IMR-90 (cell line): ENCODE measurements around the gene ZDHHC14. TPM values are rescaled to one million over a fixed set of nuclear protein-coding genes. Genes with fewer than 3 reads are reported as not detected.

Source experiments
- ATAC-seq: fragments of 200-7000 bp; cut with Tn5 transposase; 2 replicates; pipeline ENCODE4 v1.9.1; 2020; ENCODE audit warnings: low read depth, mild to moderate bottlenecking, moderate library complexity
- BruUV-seq: library from RNA; stranded (reverse); fragments of 400-500 nt; replicated peaks from 2 replicates; lab custom pipeline; 2021; lab: Mats Ljungman, UMichigan
- CTCF ChIA-PET: fragments of 300-600 bp; formaldehyde crosslinking; extraction: SDS; loops from one replicate; lab custom pipeline; 2021; ENCODE audit warnings: antibody characterized with exemption; lab: Yijun Ruan, JAX
- POLR2A ChIA-PET: fragments of 300-600 bp; sonication (Branson Sonifier 250); formaldehyde crosslinking; loops from one replicate; lab custom pipeline; 2022; ENCODE audit warnings: antibody characterized with exemption; ENCODE audit not compliant: unreplicated experiment; lab: Charles Lee
- DNase-seq: peaks from one replicate; pipeline ENCODE4 v3.0.0; 2013
- H2AFZ ChIP-seq: replicated peaks from 2 replicates; pipeline ENCODE3; 2013; ENCODE audit warnings: low read length, mild to moderate bottlenecking; ENCODE audit not compliant: poor library complexity
- H2AK5ac ChIP-seq: 2 replicates; pipeline ENCODE4 v1.6.1; 2013; ENCODE audit warnings: low read depth, low read length, inconsistent platforms
- H2AK9ac ChIP-seq: replicated peaks from 2 replicates; pipeline ENCODE3; 2013; ENCODE audit warnings: mild to moderate bottlenecking, low read depth, low read length, moderate library complexity; ENCODE audit not compliant: poor library complexity
- H2BK120ac ChIP-seq: 2 replicates; pipeline ENCODE4 v1.6.1; 2013; ENCODE audit warnings: low read depth, low read length, inconsistent platforms
- H2BK15ac ChIP-seq: 3 replicates; pipeline ENCODE4 v1.6.1; 2013; ENCODE audit warnings: low read depth, low read length, inconsistent platforms
- H2BK20ac ChIP-seq: 2 replicates; pipeline ENCODE4 v1.6.1; 2013; ENCODE audit warnings: low read depth, mild to moderate bottlenecking, inconsistent platforms, low read length, moderate library complexity
- H2BK5ac ChIP-seq: 2 replicates; pipeline ENCODE4 v1.6.1; 2013; ENCODE audit warnings: mild to moderate bottlenecking, low read depth, low read length, inconsistent platforms; ENCODE audit not compliant: poor library complexity, severe bottlenecking
- H3K14ac ChIP-seq: replicated peaks from 2 replicates; pipeline ENCODE4 v1.6.1; 2013; ENCODE audit warnings: low read depth, low read length, inconsistent platforms
- H3K18ac ChIP-seq: 2 replicates; pipeline ENCODE4 v1.6.1; 2013; ENCODE audit warnings: low read depth, low read length, control low read depth
- H3K23ac ChIP-seq: 2 replicates; pipeline ENCODE4 v1.6.1; 2013; ENCODE audit warnings: low read depth, low read length, inconsistent platforms
- H3K27ac ChIP-seq: 2 replicates; pipeline ENCODE4 v1.5.1; 2013; ENCODE audit warnings: mild to moderate bottlenecking, control low read depth, low read length; ENCODE audit not compliant: insufficient read depth
- H3K27me3 ChIP-seq: 2 replicates; pipeline ENCODE4 v1.6.1; 2013; ENCODE audit warnings: low read length; ENCODE audit not compliant: control insufficient read depth, insufficient read depth
- H3K36me3 ChIP-seq: 2 replicates; pipeline ENCODE4 v1.6.1; 2013; ENCODE audit warnings: low read length, mixed read lengths; ENCODE audit not compliant: control insufficient read depth, insufficient read depth
- H3K4ac ChIP-seq: 2 replicates; pipeline ENCODE4 v1.6.1; 2013; ENCODE audit warnings: low read depth, low read length, inconsistent platforms
- H3K4me1 ChIP-seq: 2 replicates; pipeline ENCODE4 v1.6.1; 2013; ENCODE audit warnings: low read length, mixed read lengths; ENCODE audit not compliant: control insufficient read depth, insufficient read depth
- H3K4me2 ChIP-seq: 2 replicates; pipeline ENCODE4 v1.6.1; 2013; ENCODE audit warnings: low read depth, mild to moderate bottlenecking, control low read depth, low read length, moderate library complexity
- H3K4me3 ChIP-seq: 2 replicates; pipeline ENCODE4 v1.5.1; 2013; ENCODE audit warnings: low read depth, mild to moderate bottlenecking, control low read depth, low read length, moderate library complexity; ENCODE audit not compliant: insufficient read depth
- H3K56ac ChIP-seq: 2 replicates; pipeline ENCODE4 v1.6.1; 2013; ENCODE audit warnings: low read length, inconsistent platforms; ENCODE audit not compliant: insufficient read depth; ENCODE audit errors: extremely low read depth
- H3K79me1 ChIP-seq, 2 experiments: 2 replicates each; pipeline ENCODE4 v1.6.1; 2013; ENCODE audit warnings: low read length in 2 of 2, inconsistent platforms in 1 of 2, low read depth in 1 of 2
- H3K9ac ChIP-seq: 2 replicates; pipeline ENCODE4 v1.6.1; 2013; ENCODE audit warnings: low read depth, low read length, control low read depth
- H3K9me1 ChIP-seq: 2 replicates; pipeline ENCODE4 v1.6.1; 2013; ENCODE audit warnings: low read length, inconsistent platforms; ENCODE audit not compliant: insufficient read depth
- H3K9me3 ChIP-seq: 2 replicates; pipeline ENCODE4 v1.6.1; 2013; ENCODE audit warnings: low read length; ENCODE audit not compliant: control insufficient read depth, insufficient read depth
- H4K20me1 ChIP-seq: 2 replicates; pipeline ENCODE4 v1.6.1; 2013; ENCODE audit warnings: low read length, inconsistent platforms; ENCODE audit not compliant: insufficient read depth
- H4K5ac ChIP-seq: 2 replicates; pipeline ENCODE4 v1.6.1; 2013; ENCODE audit warnings: mild to moderate bottlenecking, low read depth, low read length, control low read depth
- H4K8ac ChIP-seq, 2 experiments: 2 replicates each; pipeline ENCODE4 v1.6.1; 2013; ENCODE audit warnings: low read depth in 2 of 2, low read length in 2 of 2, control low read depth in 1 of 2, inconsistent platforms in 1 of 2
- H4K91ac ChIP-seq: 2 replicates; pipeline ENCODE4 v1.6.1; 2013; ENCODE audit warnings: low read depth, low read length, inconsistent platforms; ENCODE audit not compliant: insufficient read depth
- BHLHE40 ChIP-seq: fragments of 150-350 bp; IDR thresholded peaks from 2 replicates; pipeline ENCODE4 v1.6.1; 2016; ENCODE audit warnings: mild to moderate bottlenecking, low read depth, low read length
- CEBPB ChIP-seq: IDR thresholded peaks from 2 replicates; pipeline ENCODE4 v1.6.1; 2012; ENCODE audit warnings: low read depth, low read length, improper control_type of control experiment
- CHD1 ChIP-seq: IDR thresholded peaks from 2 replicates; pipeline ENCODE4 v1.6.1; 2012; ENCODE audit warnings: low read depth, low read length, improper control_type of control experiment
- ELK1 ChIP-seq: fragments of 150-350 bp; IDR thresholded peaks from 2 replicates; pipeline ENCODE4 v1.6.1; 2016; ENCODE audit warnings: low read depth, mild to moderate bottlenecking, low read length, moderate library complexity, borderline replicate concordance
- FOS ChIP-seq: fragments of 150-350 bp; IDR thresholded peaks from 2 replicates; pipeline ENCODE4 v1.6.1; 2016; ENCODE audit warnings: low read depth, low read length
- MXI1 ChIP-seq: IDR thresholded peaks from 2 replicates; pipeline ENCODE4 v1.6.1; 2012; ENCODE audit warnings: low read depth, mild to moderate bottlenecking, low read length, moderate library complexity, borderline replicate concordance
- NFE2L2 ChIP-seq: fragments of 150-350 bp; IDR thresholded peaks from 2 replicates; pipeline ENCODE4 v1.6.1; 2016; ENCODE audit warnings: low read depth, mild to moderate bottlenecking, low read length
- RAD21 ChIP-seq: IDR thresholded peaks from 2 replicates; pipeline ENCODE4 v1.6.1; 2012; ENCODE audit warnings: low read length, improper control_type of control experiment
- USF2 ChIP-seq: fragments of 150-350 bp; IDR thresholded peaks from 2 replicates; pipeline ENCODE4 v1.6.1; 2017; ENCODE audit warnings: mild to moderate bottlenecking, antibody characterized with exemption, low read length, low read depth
- WGBS, 2 experiments: methylation state at CpG; one replicate each; pipeline versions ENCODE4 v1.1.5 to v1.1.7; 2013; ENCODE audit warnings: missing lambda C conversion rate in 2 of 2; ENCODE audit not compliant: insufficient read length in 1 of 2; ENCODE audit errors: extremely low coverage in 2 of 2; 5-methylcytosine and 5-hydroxymethylcytosine counted together
- dilution Hi-C: fragments of 300-500 bp; cut with HindIII; formaldehyde crosslinking; loops from one replicate; pipeline ENCODE4 v1.14.3; 2018; ENCODE audit warnings: low sequenced_read_pairs; ENCODE audit not compliant: unreplicated experiment
- in situ Hi-C: fragments of 300-500 bp; cut with MboI; formaldehyde crosslinking; loops from 3 replicates; pipeline ENCODE4 v1.14.3; 2019; ENCODE audit warnings: low sequenced_read_pairs, inconsistent platforms, mixed read lengths
- intact Hi-C: fragments of 100-400 bp; cut with micrococcal nuclease; formaldehyde crosslinking; loops from 2 replicates; pipeline ENCODE4 v1.10.0; 2022
- polyA plus RNA-seq, 3 experiments: library from polyadenylated mRNA; depleted of rRNA; stranded (reverse); fragments of >200 nt; gene quantifications; 2 replicates each; pipeline ENCODE4 v1.2.3, GENCODE V29; 2012; ENCODE audit warnings: low replicate concordance in 1 of 3
- total RNA-seq: library from RNA; depleted of rRNA; stranded (reverse); fragments of >200 nt; gene quantifications from 2 replicates; pipeline ENCODE4 v1.2.3, GENCODE V29; 2012

Gene ZDHHC14
- total and polyA plus RNA-seq, 2 of the 4 experiments (the other 2 are of a cell fraction), result 0.90 to 2.0 TPM

GRCh38 chr6:157346373-157346772, 34.6 kb upstream of the ZDHHC14 start:
- Histone ChIP-seq H3K9ac (no peak overlapping the region), H3K4me2 (no peak overlapping the region), H3K56ac (no peak overlapping the region), H2BK5ac (no peak overlapping the region), H3K4ac (no peak overlapping the region), H3K9me3 (no peaks in the 10 kb centered on the region), H3K27ac (no peak overlapping the region), H2AK5ac (no peak overlapping the region), H2BK15ac (no peak overlapping the region), H2AFZ (no peak overlapping the region), H3K4me3 (no peak overlapping the region), H3K4me1 (no peaks in the 10 kb centered on the region), H4K8ac (no peak overlapping the region), H2BK120ac (no peak overlapping the region), H4K91ac (no peak overlapping the region), H4K20me1 (no peaks in the 10 kb centered on the region), H2BK20ac (no peak overlapping the region), H3K79me1 (no peaks in the 10 kb centered on the region), H3K9me1 (no peaks in the 10 kb centered on the region), H4K5ac (no peak overlapping the region), H3K36me3 (no peaks in the 10 kb centered on the region), H3K18ac (no peak overlapping the region), H3K14ac (no peak overlapping the region), H2AK9ac (no peak overlapping the region), H3K23ac (no peak overlapping the region), H3K27me3 (peaks cover 29% of the 10 kb centered on the region)
- 63% methylated on average over 1 of the region's 2 CpGs; no CpG with 5 or more reads in 1 of the 2 experiments for WGBS, 2 experiments
- DNase-seq (no peak), ATAC-seq (no peak)
- intact Hi-C loops, result no loop called here
- in situ Hi-C loops, result no loop called here
- no TSS peak for BruUV-seq
- dilution Hi-C loops, result no loop called here
- no peak for TF ChIP-seq ELK1
- TF ChIP-seq FOS, result no peak
- no peak for TF ChIP-seq MXI1
- no peak for TF ChIP-seq CHD1
- no peak for TF ChIP-seq CEBPB
- no peak for TF ChIP-seq NFE2L2
- no peak for TF ChIP-seq RAD21
- no peak for TF ChIP-seq USF2
- TF ChIP-seq BHLHE40, result no peak
- ChIA-PET POLR2A (no interaction called here), CTCF (no interaction called here)
